CD4-positive, alpha-beta T cell treated with Interleukin-15 for 4 hours (primary cell): Measurements from ENCODE around the gene STXBP6.

Experiments used
- DNase-seq: peaks from one replicate; pipeline ENCODE4 v3.0.0-alpha.2; 2020; ENCODE audit warnings: low spot score

The STXBP6 gene

GRCh38 chr14:25052385-25052784 lies 2.4 kb upstream of the STXBP6 start:
- no peak for DNase-seq

DNA sequence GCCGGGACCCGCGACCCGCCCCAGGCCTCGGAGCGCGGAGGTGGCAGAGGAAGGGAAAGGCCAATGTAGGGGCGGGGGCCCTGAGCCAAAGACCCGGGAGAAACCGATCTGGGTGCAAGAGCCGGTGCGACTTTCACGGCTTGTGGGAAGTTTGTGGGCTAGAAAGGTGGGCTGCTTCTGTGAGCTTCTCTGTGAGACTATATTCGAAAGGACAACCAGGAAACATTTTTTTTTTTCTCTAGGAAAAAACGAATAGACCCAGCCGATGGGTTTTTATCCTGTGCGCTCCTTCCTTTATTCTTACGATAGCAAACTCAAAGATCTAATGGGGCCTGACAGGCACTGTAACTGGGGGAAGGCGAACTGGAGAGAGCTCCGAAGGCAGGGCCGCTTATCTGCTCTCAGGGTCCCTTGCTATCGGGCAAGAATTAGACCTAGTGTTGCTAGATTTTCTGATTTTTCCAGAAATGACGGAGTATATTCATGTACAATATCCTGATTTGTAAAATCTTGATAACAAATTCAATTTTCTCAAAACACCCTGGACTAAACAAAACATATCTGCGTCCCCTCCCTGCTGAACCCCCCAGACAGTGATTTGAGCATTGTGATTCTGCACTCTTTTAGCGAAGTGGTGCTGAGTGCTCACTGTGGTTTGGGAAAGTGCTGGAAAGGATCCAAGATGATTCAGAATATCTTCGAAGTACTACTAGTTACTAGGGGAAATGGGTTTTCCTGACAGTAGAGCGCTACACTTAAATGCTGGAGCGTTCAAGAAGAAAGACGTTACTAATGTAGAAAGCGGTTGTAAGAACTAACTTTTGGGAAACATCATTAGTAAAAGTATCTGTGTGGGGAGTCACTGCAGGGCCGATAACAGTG lies 563 bp upstream of the STXBP6 start:
- DNase-seq: no peak

DNA sequence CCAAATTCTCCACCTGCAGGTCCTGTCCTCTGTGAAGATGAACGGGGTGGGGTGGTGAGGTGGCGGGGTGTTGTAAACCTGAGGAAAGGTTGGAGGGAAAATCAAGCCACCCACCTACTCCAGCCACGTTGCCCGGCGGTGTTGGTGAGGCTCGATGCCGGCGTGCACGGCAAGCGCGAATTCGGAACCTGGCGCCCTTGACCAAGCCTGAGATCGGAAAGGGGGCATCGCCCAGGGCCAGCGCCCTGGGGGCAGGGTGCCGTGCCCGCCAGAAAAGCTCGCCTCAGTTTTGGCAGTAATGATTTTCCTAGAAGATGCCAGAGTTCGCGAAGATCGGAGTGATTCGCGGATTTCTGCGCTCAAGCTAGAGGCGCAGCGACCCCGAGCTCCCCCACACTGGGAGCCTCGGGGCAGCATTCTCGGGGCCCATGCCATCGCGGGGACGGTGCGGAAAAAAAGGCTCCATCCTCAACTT lies 817 bp downstream of the STXBP6 start:
- DNase-seq: no peak

DNA sequence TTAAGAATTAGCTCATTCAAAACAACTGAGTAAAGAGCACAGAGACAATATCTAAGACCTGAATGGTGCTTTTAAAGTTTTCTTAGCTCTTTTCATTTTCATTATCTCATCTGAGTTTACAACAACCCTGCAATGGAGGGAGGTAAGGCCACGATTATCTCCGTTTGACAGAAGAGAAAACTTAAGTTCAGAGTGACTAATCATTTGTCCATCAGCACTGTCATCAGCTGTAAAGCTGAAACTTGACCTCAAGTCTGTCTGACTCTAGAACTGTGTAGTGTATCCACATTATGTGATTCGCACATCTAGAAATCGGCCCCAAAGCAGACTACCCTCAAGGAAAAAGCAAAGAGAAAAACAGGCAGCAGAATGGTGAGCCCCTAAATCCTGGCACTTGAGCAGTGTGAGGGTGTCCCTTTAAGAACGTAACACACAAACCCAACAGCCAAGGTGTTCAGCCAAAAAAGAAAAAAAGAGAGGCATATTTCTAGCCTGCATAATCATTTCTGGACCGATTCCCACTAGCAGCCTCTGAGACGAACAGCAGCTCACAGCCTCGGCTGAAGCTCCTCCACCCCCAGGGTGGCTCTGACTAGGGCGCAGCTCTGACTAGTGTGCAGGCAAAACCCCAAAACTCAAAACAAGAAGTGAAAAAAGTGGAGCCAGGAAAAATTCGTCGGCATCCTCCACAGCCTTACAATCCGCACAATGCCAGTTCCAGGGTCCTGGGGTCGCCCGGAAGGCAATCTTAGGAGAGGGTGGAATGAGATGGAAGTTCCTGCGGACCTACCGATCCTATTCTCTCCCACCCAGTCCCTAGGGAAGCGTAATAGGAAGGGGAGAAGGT lies 1.6 kb downstream of the STXBP6 start:
- DNase-seq: no peak

GRCh38 chr14:25046301-25046943 lies 3.5 kb downstream of the STXBP6 start:
- no peak for DNase-seq

- no peak for DNase-seq
These were observed 5.7 kb downstream of the STXBP6 start for GRCh38 chr14:25044106-25044698.

DNA sequence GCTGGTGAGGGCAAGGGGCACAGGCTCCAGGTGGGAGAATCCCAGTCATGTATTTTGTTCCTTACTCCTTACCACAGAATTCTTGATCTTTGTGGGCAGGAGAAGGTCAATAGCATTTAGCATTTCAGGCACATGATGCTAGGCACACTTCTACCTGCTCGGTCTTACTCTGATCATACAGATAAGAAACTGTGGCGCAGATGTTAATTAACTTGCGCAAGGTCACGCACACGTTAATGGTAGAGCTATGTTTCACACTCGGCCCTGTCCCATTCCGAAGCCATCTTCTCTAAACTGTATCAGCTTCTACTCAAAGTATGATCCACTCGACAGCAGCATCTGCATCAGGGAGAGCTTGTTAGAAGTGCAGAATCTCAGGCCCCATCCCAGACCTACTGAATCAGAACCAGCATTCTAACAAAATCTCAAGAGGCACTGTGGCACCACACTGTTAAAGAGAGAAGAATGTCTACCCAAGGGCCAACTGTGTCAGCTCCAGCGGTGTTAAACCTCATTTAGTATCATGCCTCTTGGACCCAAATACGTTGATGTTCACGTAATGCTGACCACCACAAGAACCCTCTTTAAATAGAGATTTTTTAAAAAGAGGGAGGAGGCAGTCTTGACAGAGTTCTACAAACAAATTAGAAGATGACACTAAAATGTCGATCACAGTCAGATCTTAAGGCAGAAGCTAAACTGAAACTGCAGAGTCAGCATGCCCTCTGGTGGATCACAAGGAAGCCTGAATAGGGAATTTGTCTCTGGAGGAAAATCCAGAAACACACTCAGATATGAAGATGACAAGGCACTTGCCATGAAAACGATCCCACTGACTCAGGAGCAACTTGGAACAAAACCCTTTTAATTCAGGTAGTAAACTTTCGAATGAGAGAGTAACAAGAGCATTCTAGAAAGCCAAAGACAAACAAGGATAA lies 7.3 kb downstream of the STXBP6 start:
- DNase-seq: no peak

GRCh38 chr14:25041898-25042297 lies 8.0 kb downstream of the STXBP6 start:
- DNase-seq: no peak

- DNase-seq: no peak
These were observed 8.5 kb downstream of the STXBP6 start for GRCh38 chr14:25041484-25041883.

GRCh38 chr14:25039933-25040332 lies 10.0 kb downstream of the STXBP6 start:
- no peak for DNase-seq

DNA sequence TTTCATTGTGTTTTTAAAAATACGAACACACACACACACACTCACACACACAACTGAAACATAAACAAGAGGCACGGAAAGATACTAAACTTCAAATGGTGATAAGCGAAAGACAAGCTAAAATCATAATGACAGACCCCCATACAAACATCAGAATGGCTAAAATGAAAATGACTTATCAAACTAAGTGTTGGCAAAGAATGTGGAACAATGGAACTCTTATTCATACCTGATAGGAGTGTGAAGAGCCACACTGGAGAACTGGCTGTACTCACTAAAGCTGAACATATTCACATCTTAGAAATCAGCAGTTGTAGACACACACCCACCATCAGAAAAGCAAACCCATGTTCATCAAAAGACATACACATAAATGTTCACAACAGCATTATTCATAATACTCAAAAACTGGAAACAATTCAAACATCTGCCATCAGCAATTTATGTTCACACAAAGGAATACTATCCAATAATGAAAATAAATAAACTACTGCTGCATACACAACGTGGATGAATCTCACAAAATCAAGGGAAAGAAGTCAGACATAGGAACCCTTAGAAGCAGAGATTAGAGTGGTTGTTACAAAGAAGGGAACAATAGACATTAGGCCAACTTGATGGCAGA lies 11.8 kb downstream of the STXBP6 start:
- DNase-seq: no peak

GRCh38 chr14:25037032-25037431 lies 12.9 kb downstream of the STXBP6 start:
- DNase-seq: no peak

DNA sequence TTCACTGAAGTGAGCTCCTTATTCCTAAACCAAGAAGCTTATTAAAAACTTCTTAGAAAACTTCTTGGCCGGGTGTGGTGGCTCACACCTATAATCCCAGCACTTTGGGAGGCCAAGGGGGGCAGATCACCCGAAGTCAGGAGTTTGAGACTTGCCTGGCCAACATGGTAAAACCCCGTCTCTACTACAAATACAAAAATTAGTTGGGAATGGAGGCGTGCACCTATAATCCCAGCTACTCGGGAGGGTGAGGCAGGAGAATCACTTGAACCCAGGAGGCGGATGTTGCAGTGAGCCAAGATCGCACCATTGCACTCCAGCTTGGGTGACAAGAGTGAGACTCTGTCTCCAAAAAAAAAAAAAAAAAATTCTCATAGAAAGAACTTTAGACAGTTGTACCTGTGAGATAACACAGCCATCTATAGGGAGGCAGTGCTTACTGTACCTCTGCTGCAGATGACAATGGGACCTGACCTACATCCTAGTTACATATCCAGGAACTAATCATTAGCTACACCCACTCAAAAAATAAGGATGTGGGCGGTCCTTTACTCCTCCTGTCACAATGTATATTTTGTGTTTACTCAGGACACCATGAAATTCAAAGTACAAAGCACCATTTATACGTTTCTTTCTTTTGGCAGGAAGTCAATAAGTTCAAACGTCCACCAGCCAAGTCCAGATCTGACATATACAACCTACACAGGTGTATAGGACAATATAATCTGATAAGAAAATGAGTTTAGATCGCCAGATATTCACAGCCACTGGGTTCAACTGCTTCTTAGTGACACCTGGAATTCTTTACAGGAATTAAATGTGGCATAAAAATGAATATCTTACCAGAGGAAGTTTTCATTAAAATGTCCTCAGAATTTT lies 14.9 kb downstream of the STXBP6 start:
- DNase-seq: no peak

- no peak for DNase-seq
These were observed 16.6 kb downstream of the STXBP6 start for GRCh38 chr14:25033358-25033757.

DNA sequence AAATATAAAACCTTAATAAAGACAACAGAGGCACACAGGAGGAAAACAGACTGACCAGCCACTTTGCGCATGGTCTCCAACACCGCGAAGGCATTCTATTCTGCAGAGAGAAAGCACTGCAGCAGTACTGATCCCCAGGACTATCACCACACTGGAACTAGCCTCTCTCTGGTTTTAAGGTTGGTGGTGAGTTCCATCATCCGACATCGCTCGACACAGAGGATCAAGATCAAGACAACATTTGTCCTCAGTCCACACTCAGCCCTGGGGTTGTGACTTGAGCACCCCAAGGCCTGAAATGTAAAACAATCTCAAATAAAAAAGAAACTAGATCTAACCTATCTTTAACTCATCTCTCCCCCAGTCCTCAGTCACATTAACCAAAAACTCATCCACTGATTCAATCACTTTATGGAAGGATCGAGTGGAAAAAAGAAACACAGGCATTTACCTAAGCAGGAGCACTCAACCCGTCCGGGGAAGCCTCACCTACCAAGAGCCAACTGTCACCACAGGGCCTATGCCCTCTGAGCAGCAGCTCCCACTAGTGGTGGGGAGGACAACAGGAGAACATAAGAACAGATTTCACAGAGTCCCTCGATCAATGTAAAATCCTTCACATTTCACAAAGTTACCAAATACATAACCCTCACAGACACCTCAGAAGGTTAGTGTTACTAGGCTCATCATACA lies 17.7 kb downstream of the STXBP6 start:
- peak; percentile 4 for DNase-seq

- DNase-seq: no peak
These were observed 23.3 kb downstream of the STXBP6 start for GRCh38 chr14:25026476-25027137.

GRCh38 chr14:25019892-25020291 lies 30.1 kb downstream of the STXBP6 start:
- DNase-seq: no peak

- DNase-seq: no peak
These were observed 32.4 kb downstream of the STXBP6 start for GRCh38 chr14:25017562-25017961.
